Kidney epithelial cell (primary cell): ENCODE results near the gene BCAS3. TPM values are rescaled to one million over a fixed set of nuclear protein-coding genes. Genes with fewer than 3 reads are reported as not detected.

Source experiments
- DNase-seq: peaks from one replicate; pipeline ENCODE4 v3.0.0-alpha.2; 2010; ENCODE audit warnings: low read depth
- H3K27me3 ChIP-seq: 2 replicates; pipeline ENCODE4 v1.6.0; 2011; ENCODE audit warnings: low read length; ENCODE audit not compliant: control insufficient read depth, insufficient read depth
- H3K36me3 ChIP-seq: 2 replicates; pipeline ENCODE4 v1.5.1; 2011; ENCODE audit warnings: low read length; ENCODE audit not compliant: control insufficient read depth, insufficient read depth
- H3K4me3 ChIP-seq: 2 replicates; pipeline ENCODE4 v1.5.1; 2011; ENCODE audit warnings: low read depth, mild to moderate bottlenecking, control low read depth, low read length
- CTCF ChIP-seq: IDR thresholded peaks from 2 replicates; pipeline ENCODE4 v1.5.1; 2011; ENCODE audit warnings: mild to moderate bottlenecking, moderate library complexity, low read length, control low read depth, inconsistent platforms; ENCODE audit not compliant: insufficient read depth, poor library complexity, severe bottlenecking
- total RNA-seq: library from RNA; depleted of rRNA; stranded (reverse); fragments of >200 nt; gene quantifications from 2 replicates; pipeline ENCODE4 v1.2.3, GENCODE V29; 2015

Gene BCAS3
- total RNA-seq, 1 donor from 2014 or later = 26.7 TPM

- no peak for DNase-seq
- H3K27me3 ChIP-seq = no peaks in the 10 kb centered on the region
- TF ChIP-seq CTCF = no peak
- H3K36me3 ChIP-seq = no peaks in the 10 kb centered on the region
- no peak overlapping the region for H3K4me3 ChIP-seq
Measured at GRCh38 chr17:61299517-61300513, 622.2 kb downstream of the BCAS3 start.

DNA sequence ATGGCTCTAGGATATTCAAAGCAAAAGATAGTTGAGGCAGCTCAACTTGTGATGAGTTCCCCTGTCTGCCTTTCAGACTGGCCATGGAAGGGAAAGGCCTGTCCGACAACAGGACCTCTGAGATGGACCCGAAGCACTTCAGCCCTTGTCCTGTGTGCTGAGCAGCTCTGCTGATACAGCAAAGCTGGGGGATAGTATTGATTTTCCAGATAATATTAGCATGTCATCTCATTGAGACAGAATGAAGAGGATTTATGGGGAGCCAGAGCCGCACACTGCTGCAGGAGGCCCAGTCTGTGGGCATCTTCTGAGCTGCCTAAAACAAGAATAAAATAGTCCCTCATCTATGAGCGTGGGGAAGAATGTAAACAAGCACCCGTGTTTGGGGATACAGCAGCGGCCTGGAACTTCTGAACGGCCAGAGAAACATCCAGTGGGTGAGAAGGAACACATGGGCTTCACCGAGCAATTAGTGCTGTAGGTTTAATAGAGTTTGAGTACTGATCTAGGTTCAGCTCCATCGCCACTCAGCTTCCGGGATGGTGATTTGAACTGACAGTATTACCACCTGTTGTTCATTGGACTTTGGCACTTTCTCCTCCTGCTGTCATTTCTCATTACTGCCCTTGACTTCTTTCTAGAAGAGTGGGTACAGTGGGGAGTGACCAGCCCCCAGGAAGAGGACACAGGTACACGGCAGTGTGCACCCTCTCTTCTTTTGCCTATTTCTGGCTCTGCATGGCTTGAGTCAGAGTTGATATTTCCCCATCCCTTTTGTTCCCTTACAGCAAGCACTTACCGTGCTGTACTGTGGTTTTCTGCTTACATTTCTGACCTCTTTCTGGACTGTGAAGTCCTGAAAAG is 625.5 kb downstream of the BCAS3 start:
- no peak for DNase-seq
- H3K36me3 ChIP-seq = no peaks in the 10 kb centered on the region
- H3K27me3 ChIP-seq = no peaks in the 10 kb centered on the region
- no peak for TF ChIP-seq CTCF
- no peak overlapping the region for H3K4me3 ChIP-seq

GRCh38 chr17:61303817-61304096 is 626.1 kb downstream of the BCAS3 start:
- Histone ChIP-seq H3K27me3 (no peaks in the 10 kb centered on the region), H3K36me3 (no peaks in the 10 kb centered on the region), H3K4me3 (no peak overlapping the region)
- no peak for TF ChIP-seq CTCF
- no peak for DNase-seq

- no peak for TF ChIP-seq CTCF
- Histone ChIP-seq H3K36me3 (no peaks in the 10 kb centered on the region), H3K27me3 (no peaks in the 10 kb centered on the region), H3K4me3 (no peak overlapping the region)
- DNase-seq = no peak
Measured at GRCh38 chr17:61305024-61305423, 627.4 kb downstream of the BCAS3 start.

DNA sequence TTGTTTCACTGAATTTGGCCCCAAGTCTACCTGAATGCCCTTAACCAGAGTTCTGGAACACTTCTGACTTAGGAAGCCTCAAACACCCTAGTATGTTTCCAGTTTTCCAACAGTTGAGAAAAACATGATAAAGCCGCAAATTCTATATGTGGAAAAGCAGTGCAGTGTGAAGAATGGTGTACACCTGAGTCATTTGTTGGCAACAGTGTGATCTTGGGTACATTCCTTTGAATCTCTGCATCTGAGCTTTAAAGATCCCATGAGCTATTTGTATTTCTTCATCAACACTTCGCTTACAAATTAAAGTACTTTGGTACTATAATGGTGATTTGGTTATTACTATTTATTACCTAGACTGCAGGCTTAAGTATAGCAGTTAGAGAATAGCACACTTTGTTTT is 628.4 kb downstream of the BCAS3 start:
- Histone ChIP-seq H3K36me3 (no peaks in the 10 kb centered on the region), H3K4me3 (no peak overlapping the region), H3K27me3 (no peaks in the 10 kb centered on the region)
- DNase-seq = no peak
- TF ChIP-seq CTCF = no peak
